COLO829 (cell line): ENCODE data around the gene CEP89.
A peak's percentile ranks its signal among the peaks of the same experiment; 100 is the strongest.
"Not testable (repeated sequence)": the region's sequence is repeated elsewhere in the genome, so short reads cannot be mapped to it uniquely, and the experiment has no call there.

Experiments
- DNase-seq: peaks from one replicate; pipeline ENCODE4 v3.0.0; 2012; ENCODE audit warnings: low spot score

Gene CEP89

DNA sequence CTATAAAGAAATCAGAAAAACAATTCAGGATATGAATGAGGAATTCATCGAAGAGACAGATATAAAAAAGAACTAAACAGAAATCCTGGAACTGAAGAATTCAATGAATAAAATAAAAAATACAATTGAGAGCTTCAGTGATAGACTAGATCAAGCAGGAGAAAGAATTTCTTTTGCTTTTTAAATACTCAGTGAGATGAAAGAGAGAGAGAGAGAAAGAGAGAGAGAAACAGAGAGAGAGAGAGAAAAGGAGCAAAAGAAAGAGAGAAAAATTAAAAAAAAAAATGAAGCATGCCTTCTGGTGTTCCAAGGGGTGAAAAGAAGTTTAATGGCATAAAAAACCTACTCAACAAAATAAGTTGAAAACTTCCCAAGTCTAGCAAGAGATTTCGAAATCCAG, 80.1 kb downstream of the CEP89 start:
- no peak for DNase-seq

GRCh38 chr19:32890841-32891240, 80.9 kb downstream of the CEP89 start:
- no peak for DNase-seq

- DNase-seq: no peak
Observed at GRCh38 chr19:32890326-32890725, 81.4 kb downstream of the CEP89 start.

GRCh38 chr19:32889137-32889934, 82.4 kb downstream of the CEP89 start:
- no peak for DNase-seq

DNA sequence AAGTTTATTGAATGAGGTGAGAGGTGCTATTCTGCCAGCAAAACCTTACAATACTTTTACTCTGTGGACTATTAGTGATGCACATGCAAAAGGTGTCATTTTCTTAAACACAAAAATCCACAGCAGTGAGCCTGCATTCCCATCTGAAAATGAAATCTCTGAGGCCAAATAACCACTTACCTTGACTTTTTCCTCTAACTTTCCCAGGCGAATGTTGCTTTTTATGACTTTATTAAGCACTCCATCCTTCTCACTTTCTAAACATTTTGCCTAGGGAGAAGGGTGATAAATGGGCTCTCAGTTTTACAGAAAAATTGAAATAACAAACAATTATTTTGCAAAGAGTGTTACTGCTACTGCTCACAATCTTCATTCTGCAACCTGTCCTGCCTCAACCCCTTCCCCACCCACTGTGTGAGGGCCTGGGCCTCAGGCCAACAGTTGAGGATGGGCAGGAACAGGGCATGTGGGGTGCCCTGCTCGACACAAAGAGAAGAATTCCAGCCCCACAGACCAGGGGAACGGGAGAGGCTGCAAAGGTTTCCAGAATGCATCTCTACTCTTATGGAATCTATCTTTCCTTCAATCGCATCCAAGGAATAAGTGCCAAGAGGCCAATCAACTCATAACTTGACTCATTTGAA, 84.1 kb downstream of the CEP89 start:
- no peak for DNase-seq

DNA sequence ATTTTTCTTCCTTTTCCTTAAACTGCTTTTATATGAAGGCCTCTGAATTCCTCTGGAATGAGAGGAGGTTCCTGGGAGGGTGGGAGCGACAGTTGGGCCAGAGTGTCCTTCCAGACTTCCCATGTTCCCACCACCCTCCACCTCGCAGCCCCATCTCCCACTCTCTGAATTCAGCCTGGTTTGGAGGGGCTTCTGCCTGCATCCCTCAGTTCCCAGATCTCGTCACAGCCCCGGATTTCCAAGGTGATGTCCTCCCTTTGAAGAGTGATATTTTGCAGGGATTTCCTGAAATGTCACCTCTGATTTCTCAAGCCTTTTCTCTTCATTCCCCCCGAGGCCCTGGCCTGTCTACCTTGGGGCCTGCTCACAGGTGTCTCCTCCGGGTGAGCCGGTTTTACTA, 85.5 kb downstream of the CEP89 start:
- no peak for DNase-seq

GRCh38 chr19:32885255-32885654, 86.5 kb downstream of the CEP89 start:
- DNase-seq: not testable (repeated sequence)

GRCh38 chr19:32881766-32882165, 90.0 kb downstream of the CEP89 start:
- DNase-seq: no peak

DNA sequence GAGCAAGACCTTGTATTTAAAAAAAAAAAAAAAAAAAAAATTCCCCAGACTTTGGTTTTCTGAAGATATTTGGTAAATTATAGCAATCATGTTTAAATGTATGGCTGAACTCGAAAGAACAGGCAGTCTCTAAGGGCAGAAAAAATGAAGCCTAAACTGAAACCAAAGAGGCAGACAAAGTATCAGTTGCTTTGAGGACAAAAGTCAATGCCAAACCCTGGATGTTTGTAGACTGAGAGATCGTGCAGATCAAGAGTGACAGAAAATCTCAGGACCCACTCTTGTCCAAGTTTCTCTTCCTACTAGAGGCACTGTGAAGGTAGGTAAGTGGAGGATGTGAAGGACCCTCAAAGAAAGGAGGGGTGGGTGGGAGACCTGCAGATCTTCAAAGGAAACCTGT, 91.1 kb downstream of the CEP89 start:
- DNase-seq: no peak

DNA sequence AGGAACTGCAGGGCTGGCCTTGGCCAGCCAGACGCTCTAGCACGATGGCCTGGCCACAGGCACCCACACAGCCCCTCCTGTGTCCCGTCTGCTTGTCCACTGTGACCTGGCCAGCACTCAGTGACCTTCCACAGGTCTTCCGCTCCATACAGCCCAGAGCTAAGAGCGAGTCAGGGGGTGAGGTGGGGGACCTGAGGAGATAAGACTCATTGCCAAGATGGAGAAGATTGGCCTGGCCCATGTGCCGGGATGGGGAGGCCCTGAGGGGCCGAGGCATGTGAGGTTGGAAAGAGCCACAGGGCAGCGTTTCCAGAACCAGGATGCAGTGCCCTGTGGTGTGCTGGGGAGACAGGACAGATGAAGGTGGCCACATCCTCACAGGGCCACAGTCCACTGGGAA, 92.0 kb downstream of the CEP89 start:
- DNase-seq: no peak

DNA sequence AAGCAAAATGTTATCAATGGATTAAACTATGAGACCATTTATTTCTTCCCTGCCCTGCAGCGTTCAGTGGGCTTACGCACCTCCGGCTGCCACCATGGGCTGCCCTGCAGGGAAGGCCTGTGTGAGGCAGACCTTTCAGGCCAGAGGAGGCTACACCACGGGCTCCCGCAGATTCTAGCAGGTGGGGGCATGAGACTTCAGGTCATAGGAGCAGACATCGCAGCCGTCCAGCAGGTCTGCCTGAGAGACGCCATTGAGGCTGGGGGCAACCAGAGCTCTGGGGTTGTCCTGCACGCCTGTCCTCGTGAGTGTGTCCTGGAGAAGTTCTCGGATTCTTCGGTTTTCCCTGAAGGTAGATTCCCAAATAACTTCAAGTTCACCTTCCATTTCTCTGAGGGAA, 92.8 kb downstream of the CEP89 start:
- no peak for DNase-seq

DNA sequence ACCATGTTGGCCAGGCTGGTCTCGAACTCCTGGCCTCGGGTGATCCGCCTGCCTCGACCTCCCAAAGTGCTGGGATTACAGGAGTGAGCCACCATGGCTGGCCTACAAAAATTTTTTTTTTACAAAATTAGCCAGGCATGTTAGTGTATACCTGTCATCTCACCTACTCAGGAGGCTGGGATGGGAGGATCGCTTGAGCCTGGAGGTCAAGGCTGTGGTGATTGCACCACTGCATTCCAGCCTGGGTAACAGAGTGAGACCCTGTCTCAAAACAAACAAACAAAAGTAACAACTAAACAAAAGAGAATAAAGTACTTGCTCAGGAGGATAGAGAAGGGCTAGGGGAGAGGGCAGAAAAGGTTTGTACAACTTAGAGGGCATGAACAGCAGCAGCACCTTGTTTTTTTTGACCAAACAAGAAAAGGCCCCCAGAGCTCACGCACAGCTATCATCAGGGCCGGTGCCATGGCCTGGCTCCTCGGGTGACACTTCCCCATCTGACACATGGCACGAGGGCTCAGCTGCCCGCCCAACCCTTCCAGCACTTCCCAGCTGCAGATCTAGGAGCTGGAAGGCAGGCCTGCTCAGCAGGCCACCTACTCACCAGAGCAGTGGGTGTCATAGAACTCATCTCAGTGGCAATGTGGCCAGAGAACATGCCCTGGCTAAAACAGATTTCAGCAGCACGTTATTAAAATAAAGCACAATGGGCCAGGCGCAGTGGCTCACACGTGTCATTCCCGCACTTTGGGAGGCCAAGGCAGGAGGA, 93.6 kb downstream of the CEP89 start:
- no peak for DNase-seq

GRCh38 chr19:32877323-32877912, 94.3 kb downstream of the CEP89 start:
- DNase-seq: no peak

DNA sequence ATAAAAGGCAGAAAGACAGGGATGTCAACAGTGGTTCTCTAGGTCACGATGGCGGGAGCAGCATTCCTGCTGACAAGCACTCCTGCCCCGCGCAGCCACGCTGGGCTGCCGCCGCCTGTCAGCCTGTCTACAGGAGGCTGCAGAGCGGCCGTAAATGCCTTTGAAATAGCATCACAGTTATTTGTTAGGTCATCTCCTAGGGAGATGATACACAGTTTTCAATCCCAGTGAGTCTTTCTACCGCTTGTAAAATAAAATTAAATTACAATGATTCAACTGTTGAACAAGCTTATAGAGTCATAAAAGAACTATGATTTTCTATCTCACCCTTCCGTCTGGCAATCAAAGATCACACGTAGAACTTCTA, 94.9 kb downstream of the CEP89 start:
- DNase-seq: no peak

DNA sequence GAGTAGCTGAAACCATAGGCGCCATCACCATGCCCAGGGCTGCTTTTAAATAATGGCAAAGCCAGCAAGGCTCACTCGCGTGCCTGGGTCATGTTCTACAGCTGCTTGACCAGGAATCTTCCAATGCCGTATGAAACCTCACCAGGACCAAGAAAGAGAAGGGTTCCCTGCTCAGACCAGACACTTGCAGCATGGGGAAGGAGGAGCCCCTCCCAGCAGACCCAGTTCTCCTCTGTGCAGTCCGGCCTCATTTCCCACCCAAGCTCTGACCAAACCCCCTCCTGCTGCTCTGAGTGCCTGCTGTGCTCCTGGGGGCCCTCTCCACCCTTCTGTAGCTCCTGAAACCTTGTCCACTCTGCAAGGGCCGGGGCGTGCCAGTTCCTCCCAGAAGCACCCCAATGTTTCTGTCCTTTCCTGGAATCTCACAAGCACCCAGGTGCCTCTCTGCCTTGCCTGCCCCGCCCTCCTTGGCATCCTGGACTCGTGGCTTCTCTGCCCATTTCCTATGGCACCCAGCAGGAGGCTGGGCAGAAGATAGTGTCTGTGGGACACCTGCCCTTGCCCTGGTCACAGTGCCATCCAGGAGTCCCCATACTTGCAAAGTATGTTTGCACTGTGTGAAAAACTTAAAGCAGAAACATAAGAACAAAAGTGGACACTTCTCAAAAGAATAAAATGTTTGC, 95.4 kb downstream of the CEP89 start:
- no peak for DNase-seq

GRCh38 chr19:32875428-32875827, 96.3 kb downstream of the CEP89 start:
- DNase-seq: no peak

DNA sequence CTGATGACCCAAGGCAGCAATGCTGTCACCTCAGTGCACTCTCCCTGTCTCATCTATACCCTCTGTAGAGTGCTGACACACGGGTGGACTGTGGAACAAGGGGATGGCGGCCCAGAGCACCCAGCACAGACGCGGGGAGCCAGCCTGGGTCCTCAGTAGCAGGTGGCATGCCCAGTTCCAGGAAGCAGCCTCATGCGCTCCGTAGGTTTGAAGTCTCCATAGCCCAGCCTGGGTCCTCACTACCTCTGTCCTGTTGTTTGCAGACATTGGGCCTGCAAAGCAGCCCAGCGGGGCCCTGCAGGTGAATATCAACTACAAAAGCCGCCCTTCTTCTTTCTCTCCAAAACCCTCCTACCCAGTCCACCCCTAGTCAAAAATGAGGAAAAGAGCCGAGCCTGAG, 97.2 kb downstream of the CEP89 start:
- DNase-seq: no peak

- DNase-seq: no peak
Observed at GRCh38 chr19:32873247-32873959, 98.4 kb downstream of the CEP89 start.

GRCh38 chr19:32872391-32872790, 99.4 kb downstream of the CEP89 start:
- no peak for DNase-seq

- peak; percentile 46 for DNase-seq
Observed at GRCh38 chr19:32870981-32871451, 100.7 kb downstream of the CEP89 start.

DNA sequence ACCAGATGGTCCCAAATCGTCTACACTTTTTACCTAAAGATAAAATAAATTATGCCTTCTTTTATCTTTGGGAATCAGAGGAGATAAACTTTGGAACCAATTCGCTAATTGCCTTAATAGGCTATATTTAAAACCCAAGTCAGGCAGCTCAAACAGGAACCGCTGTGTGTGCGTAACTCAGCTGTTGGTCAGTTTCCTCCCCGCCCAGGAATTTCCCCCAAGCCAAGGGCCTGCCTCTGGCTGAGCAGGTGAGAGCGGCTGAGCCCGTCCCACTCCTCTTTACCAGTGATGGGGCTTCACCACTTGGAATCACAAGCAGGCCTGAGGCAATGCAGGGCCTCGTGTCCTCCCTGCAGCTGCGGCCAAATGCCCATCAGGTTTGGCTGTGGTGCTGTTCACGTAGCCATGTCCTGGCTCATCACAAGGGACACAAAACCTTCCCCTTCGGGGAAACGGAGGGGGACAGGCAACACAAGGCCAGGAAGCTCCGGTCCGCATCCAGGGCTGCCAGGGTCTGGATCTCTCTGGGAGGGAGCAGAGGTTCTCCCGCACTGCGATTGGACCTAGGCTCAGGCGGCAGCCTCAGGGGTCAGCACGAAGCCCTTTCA, 101.7 kb downstream of the CEP89 start:
- no peak for DNase-seq
